K562 (cell line): Measurements from ENCODE around the gene INTS2. TPM values are rescaled to one million over a fixed set of nuclear protein-coding genes. Genes with fewer than 3 reads are reported as not detected.

ENCODE experiments used
- ARID1B ChIP-seq: fragments of 450-650 bp; IDR thresholded peaks from 2 replicates; pipeline ENCODE4 v1.6.1; 2016; ENCODE audit warnings: antibody characterized with exemption, mild to moderate bottlenecking, inconsistent platforms
- CREB1 ChIP-seq, 2 experiments: sonication (generic) in 1 of 2; formaldehyde crosslinking in 1 of 2; IDR thresholded peaks; 2 replicates each; pipeline versions ENCODE4 v1.6.1 to v1.8.0; 2012 to 2022; ENCODE audit warnings: inconsistent platforms in 1 of 2, mild to moderate bottlenecking in 1 of 2, missing genetic modification reagents in 1 of 2, moderate library complexity in 1 of 2
- ERF ChIP-seq: fragments of 450-650 bp; formaldehyde crosslinking; IDR thresholded peaks from 2 replicates; pipeline ENCODE4 v1.4.0; 2020; ENCODE audit warnings: mild to moderate bottlenecking, mixed read lengths
- FOXK2 ChIP-seq, 2 experiments: fragments of 450-650 bp; IDR thresholded peaks in 1 of 2; conservative IDR thresholded peaks in 1 of 2; 2 replicates each; pipeline ENCODE4 v1.6.1; 2016; ENCODE audit warnings: low read depth in 2 of 2, mild to moderate bottlenecking in 1 of 2
- GTF2F1 ChIP-seq: IDR thresholded peaks from 2 replicates; pipeline ENCODE4 v1.6.1; 2011; ENCODE audit warnings: low read depth, low read length, improper control_type of control experiment
- HMG20A ChIP-seq: fragments of 450-650 bp; formaldehyde crosslinking; conservative IDR thresholded peaks from 2 replicates; pipeline ENCODE4 v1.4.0; 2020; ENCODE audit warnings: mild to moderate bottlenecking, mixed read lengths
- HNRNPUL1 ChIP-seq: fragments of 200-400 bp; formaldehyde crosslinking; IDR thresholded peaks from 2 replicates; pipeline ENCODE4 v1.6.1; 2017; ENCODE audit warnings: low read length
- HSF4 ChIP-seq: fragments of 250-450 bp; sonication (Bioruptor Pico); IDR thresholded peaks from 2 replicates; pipeline ENCODE4 v2.1.2; 2022; ENCODE audit warnings: mild to moderate bottlenecking, moderate library complexity, borderline replicate concordance
- MIER1 ChIP-seq: fragments of 450-650 bp; IDR thresholded peaks from 2 replicates; pipeline ENCODE4 v1.6.1; 2016; ENCODE audit warnings: antibody characterized with exemption, mild to moderate bottlenecking, low read depth
- MXI1 ChIP-seq: IDR thresholded peaks from 2 replicates; pipeline ENCODE4 v1.6.1; 2011; ENCODE audit warnings: low read depth, mild to moderate bottlenecking, improper control_type of control experiment, low read length
- POLR2B ChIP-seq: fragments of 450-650 bp; IDR thresholded peaks from 2 replicates; pipeline ENCODE4 v1.6.1; 2018; ENCODE audit warnings: low read depth; ENCODE audit not compliant: partially characterized antibody
- RBFOX2 ChIP-seq: fragments of 200-400 bp; formaldehyde crosslinking; IDR thresholded peaks from 2 replicates; pipeline ENCODE4 v1.6.1; 2017; ENCODE audit warnings: low read depth, mild to moderate bottlenecking, low read length, moderate library complexity
- RREB1 ChIP-seq: fragments of 250-450 bp; sonication (Bioruptor Pico); IDR thresholded peaks from 2 replicates; pipeline ENCODE4 v1.4.0; 2020
- SMAD1 ChIP-seq: fragments of 150-350 bp; IDR thresholded peaks from 2 replicates; pipeline ENCODE4 v1.6.1; 2014; ENCODE audit warnings: low read length, low read depth; ENCODE audit not compliant: partially characterized antibody
- SMARCE1 ChIP-seq: fragments of 450-650 bp; IDR thresholded peaks from 2 replicates; pipeline ENCODE4 v1.7.1; 2016; ENCODE audit warnings: mild to moderate bottlenecking
- SP2 ChIP-seq: IDR thresholded peaks from 2 replicates; pipeline ENCODE4 v1.6.1; 2011; ENCODE audit warnings: mild to moderate bottlenecking, low read depth, low read length, moderate library complexity; ENCODE audit not compliant: poor library complexity, severe bottlenecking; ENCODE audit errors: extremely low read depth
- SREBF1 ChIP-seq: fragments of 150-350 bp; IDR thresholded peaks from 2 replicates; pipeline ENCODE4 v1.6.1; 2014; ENCODE audit warnings: antibody characterized with exemption, low read depth, low read length, borderline replicate concordance
- ZNF140 ChIP-seq: fragments of 250-450 bp; sonication (Bioruptor Pico); IDR thresholded peaks from 2 replicates; pipeline ENCODE4 v1.8.0; 2021; ENCODE audit warnings: moderate library complexity, mild to moderate bottlenecking, inconsistent platforms
- ZNF146 ChIP-seq: IDR thresholded peaks from one replicate; pipeline ENCODE4 v1.6.1; 2018; ENCODE audit warnings: missing compliant biosample characterization; ENCODE audit not compliant: unreplicated experiment
- polyA plus RNA-seq, 8 experiments: library from polyadenylated mRNA; depleted of rRNA in 4 of 8; stranded (reverse) in 5 of 8; unstranded in 3 of 8; fragments of >200 nt; fragmentation: Nextera tagmentation in 2 of 8; fragmentation: Illumina TruSeq in 1 of 8; extraction: Ambion mirVana in 2 of 8; extraction: Trizol in 1 of 8; gene quantifications; 2 replicates each; pipeline versions ENCODE4 v1.2.1 to v1.2.3, GENCODE V29; 2011 to 2014; ENCODE audit warnings: inconsistent platforms in 1 of 8, missing spikeins in 1 of 8
- total RNA-seq, 7 experiments: library from RNA; depleted of rRNA in 6 of 7; stranded (reverse); fragments of >200 nt in 6 of 7; fragmentation: Illumina TruSeq in 2 of 7; extraction: Trizol in 2 of 7; gene quantifications; 2 replicates each; pipeline versions ENCODE4 v1.2.1 to v1.2.3, GENCODE V29; 2011 to 2021; ENCODE audit warnings: low replicate concordance in 1 of 7
- TF ChIP-seq, protein P1 (sequence below): sonication (generic); formaldehyde crosslinking; IDR thresholded peaks from 2 replicates; pipeline ENCODE4 v1.8.1; 2023; ENCODE audit warnings: mild to moderate bottlenecking, missing genetic modification reagents

The INTS2 gene
- total and polyA plus RNA-seq, 9 of the 15 experiments (the other 6 are each of a cell fraction or from before 2014, with no cell fraction given), result 4.8 to 24.7 (median 12.8) TPM

DNA sequence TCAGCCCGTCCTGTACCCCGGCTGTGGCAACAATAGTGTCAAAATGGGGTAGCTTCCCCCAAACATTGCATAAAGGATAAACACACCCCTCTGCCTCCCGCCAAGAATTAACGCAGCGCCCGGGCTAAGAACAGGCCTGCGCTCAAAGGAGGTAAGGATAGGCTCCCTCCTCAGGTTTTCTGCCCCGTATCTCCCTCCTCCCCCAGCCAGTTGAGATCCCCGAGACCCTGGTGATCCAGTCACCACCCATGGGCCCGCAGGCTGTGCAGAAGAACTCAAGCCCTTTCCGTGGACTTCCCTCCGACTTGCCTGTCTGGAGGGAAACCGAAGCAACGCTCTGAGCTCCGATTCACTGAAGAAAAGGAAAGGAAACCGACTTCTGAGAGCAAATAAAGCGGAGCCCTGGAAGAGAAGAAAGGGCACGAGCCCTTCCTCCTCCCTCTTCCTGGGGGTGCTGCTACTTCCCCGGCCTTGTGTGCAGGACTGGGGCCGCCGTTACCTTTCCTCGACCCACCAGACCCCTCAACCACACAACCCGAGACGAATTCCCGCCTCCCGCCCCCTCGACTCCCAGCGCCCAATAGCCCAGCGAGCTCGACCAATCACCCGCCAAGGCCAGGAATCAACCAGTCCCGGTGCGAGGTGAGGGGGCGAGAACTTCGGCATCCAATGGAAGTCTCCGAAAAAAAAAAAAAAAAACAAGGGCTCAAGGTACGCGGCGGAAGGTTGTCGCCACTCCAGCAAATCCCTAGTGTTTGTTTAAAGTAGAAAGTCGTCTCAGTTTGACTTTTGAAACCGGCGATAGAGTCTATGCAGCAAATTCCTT lies 64.6 kb downstream of the INTS2 start, which contains the start of gene BRIP1 (continued):
- TF ChIP-seq, protein P1, sequence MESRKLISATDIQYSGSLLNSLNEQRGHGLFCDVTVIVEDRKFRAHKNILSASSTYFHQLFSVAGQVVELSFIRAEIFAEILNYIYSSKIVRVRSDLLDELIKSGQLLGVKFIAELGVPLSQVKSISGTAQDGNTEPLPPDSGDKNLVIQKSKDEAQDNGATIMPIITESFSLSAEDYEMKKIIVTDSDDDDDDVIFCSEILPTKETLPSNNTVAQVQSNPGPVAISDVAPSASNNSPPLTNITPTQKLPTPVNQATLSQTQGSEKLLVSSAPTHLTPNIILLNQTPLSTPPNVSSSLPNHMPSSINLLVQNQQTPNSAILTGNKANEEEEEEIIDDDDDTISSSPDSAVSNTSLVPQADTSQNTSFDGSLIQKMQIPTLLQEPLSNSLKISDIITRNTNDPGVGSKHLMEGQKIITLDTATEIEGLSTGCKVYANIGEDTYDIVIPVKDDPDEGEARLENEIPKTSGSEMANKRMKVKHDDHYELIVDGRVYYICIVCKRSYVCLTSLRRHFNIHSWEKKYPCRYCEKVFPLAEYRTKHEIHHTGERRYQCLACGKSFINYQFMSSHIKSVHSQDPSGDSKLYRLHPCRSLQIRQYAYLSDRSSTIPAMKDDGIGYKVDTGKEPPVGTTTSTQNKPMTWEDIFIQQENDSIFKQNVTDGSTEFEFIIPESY (CRISPR knock-in tag), result no peak
- no peak for TF ChIP-seq HSF4 (CRISPR knock-in tag)
- no peak for TF ChIP-seq HNRNPUL1
- TF ChIP-seq HMG20A (CRISPR knock-in tag), result no peak
- no peak for TF ChIP-seq GTF2F1
- peak; percentile 68 to 77 for TF ChIP-seq FOXK2 (conservative IDR thresholded peaks at IDR 0.05 in 1 of 2, IDR thresholded peaks at IDR 0.05 in 1 of 2; ENCODE audit: low read depth in 2 of 2)
- peak; percentile 19; the same call in 1 of the 2 replicates for TF ChIP-seq CREB1 (IDR thresholded peaks at IDR 0.05)
- TF ChIP-seq CREB1 (CRISPR knock-in tag; IDR thresholded peaks at IDR 0.05), result no peak
- TF ChIP-seq SP2, result peak; percentile 66
- TF ChIP-seq SREBF1, result no peak
- TF ChIP-seq SMAD1, result peak; percentile 46
- no peak for TF ChIP-seq ARID1B
- TF ChIP-seq ZNF146 (CRISPR knock-in tag), result no peak
- no peak for TF ChIP-seq RREB1 (CRISPR knock-in tag)
- TF ChIP-seq ZNF140 (CRISPR knock-in tag), result no peak
- TF ChIP-seq ERF, result peak; percentile 67; the same call in 1 of the 2 replicates
- TF ChIP-seq MIER1, result no peak
- TF ChIP-seq MXI1, result no peak
- peak; percentile 89 for TF ChIP-seq RBFOX2
- TF ChIP-seq POLR2B, result peak; percentile 86
- peak; percentile 12; the same call in 1 of the 2 replicates for TF ChIP-seq SMARCE1
